HG02588 (cell line): ENCODE data around the gene SLC31A2.
"Not testable (repeated sequence)": the region's sequence is repeated elsewhere in the genome, so short reads cannot be mapped to it uniquely, and the experiment has no call there.

ENCODE experiments used
- ATAC-seq: cut with Tn5 transposase; IDR thresholded peaks from one replicate; pipeline ENCODE4 v1.9.1; 2021; ENCODE audit warnings: mild to moderate bottlenecking, moderate library complexity; ENCODE audit not compliant: unreplicated experiment

The SLC31A2 gene

GRCh38 chr9:113149561-113149960, 1.2 kb upstream of the SLC31A2 start:
- ATAC-seq: not testable (repeated sequence)

- no peak for ATAC-seq
Observed at GRCh38 chr9:113151696-113152630, 1.2 kb downstream of the SLC31A2 start.

DNA sequence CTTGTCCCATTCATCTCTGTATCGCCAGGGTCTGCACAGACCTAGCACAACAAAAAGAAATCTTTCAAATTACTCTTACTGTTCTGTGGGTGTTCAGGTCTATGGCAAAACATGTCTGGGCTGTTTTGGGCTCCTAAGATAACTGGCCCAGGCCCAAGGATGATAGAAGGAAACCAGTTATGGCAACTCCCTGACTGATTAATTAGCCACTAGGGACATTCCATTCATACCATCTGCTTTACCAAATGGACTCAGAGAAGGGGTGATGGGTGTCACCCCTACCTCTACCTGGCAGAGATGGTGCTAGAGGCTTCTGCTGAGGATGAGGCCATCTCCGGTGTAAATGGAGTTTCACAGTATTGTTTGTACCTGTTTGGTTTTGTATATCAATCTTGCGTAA, 1.9 kb downstream of the SLC31A2 start:
- ATAC-seq: no peak

DNA sequence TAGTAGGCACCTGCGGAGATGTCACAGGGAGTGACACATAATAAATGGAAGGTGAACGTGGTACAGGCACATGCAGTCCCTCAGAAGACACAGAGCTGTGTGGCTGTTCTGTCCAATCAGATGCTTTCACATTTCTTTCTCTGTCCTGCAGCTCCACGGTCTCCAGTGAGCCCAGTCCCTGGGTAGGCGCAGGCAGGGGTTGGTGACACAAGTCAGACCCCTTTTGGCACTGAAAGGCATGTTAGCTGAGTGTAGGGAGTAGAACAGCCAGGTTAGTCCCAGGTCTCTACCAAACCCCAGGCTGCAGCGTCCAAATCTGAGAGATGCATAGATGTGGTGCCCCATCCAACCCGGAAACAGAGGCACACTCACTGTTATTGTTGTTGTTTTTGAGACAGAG, 2.8 kb downstream of the SLC31A2 start:
- ATAC-seq: no peak

DNA sequence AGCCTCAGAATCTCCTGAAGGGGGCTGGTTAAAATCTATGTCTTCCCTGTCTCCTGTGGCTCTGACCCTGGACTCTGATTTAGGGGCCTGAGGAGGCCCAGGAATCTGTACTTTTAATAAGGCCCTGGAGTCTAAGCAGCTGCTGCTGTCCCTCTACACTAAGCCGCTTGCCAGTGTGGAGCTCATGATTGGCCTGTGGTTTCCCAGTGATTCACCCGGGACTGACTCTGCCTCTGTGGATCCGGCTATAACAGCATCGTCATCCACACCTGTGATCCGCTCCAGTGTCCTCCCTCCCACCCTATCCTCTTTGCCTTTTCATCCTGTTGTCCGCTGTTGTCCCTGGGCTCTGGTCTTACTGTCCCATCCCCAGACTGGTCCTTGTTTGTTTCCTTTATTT, 3.7 kb downstream of the SLC31A2 start:
- ATAC-seq: no peak

GRCh38 chr9:113154946-113155345, 4.1 kb downstream of the SLC31A2 start:
- no peak for ATAC-seq

DNA sequence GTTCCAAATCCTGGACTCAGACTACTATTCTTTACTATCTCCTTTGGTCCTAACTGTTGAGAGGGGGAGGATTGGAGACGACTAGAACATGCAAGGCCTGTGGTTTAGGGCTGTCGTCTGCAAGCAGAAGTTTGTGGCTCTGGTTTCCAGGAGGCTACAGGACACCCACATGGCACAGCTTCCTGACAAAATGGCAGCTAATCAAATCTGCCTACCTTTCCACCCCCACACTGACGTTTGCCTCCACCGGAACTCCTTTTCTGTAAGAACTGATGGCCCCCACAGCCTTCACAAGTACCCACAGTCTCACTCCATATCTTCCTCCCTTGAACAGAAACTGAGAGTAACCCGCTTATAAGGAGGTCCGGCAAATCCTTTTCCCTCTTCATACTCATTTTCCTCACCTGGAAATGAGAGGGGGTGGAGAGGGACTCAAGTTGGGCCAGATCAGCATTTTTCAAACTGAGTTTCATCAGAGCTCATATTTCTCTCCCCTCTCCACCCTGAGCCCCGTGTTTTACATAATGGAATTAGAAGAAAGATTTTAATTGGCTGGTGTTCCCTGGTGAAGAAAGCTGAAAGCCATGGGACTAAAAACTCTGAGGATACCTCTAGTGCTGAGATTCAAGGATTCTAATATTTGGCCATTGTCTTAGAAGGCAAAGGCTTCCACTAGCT, 5.2 kb downstream of the SLC31A2 start:
- ATAC-seq: no peak

DNA sequence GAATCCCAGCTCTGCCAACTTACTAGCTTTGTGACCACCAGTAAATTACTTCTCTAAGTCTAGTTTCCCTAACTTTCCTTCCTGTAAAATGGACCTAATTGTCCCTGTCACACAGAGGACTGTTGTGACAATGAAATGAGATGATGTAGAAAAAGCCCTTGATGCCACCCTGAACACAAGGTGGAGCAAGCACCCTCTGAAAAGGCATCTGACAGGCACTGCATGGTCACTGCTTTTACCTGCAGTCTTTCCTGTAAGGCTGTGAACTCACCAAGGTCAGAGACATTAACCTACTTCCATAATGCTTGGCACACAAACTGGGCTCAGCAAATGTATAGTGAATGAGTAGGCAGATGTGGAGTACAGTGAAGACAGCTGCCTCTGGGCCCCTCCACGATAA, 6.1 kb downstream of the SLC31A2 start:
- no peak for ATAC-seq

- no peak for ATAC-seq
Observed at GRCh38 chr9:113158446-113158845, 7.6 kb downstream of the SLC31A2 start.

- no peak for ATAC-seq
Observed at GRCh38 chr9:113160571-113160970, 9.8 kb downstream of the SLC31A2 start.

- ATAC-seq: no peak
Observed at GRCh38 chr9:113163001-113163400, 12.2 kb downstream of the SLC31A2 start.

GRCh38 chr9:113164536-113165300, 13.9 kb downstream of the SLC31A2 start:
- ATAC-seq: no peak

DNA sequence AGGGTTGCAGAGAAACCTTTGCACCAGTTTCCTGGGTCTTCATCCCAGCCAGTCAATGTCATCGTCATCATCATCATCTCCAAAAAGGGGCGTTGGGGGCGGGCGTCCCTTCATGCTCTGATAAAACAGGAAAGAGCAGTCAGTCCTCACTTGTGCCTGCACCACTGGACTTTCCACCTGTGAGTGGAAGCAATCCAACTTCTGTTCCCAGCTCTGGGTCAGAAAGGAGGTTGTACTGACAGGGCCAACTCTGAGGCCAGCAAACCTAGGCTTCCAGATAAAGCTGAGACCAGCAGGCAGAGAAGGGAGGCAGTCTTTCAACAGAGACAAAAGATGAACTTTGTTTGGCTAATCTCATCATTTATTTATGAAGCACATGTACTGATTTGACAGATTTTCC, 15.2 kb downstream of the SLC31A2 start:
- ATAC-seq: no peak

GRCh38 chr9:113168809-113169208, 18.0 kb downstream of the SLC31A2 start:
- ATAC-seq: no peak

- no peak for ATAC-seq
Observed at GRCh38 chr9:113173341-113173740, 22.5 kb downstream of the SLC31A2 start.

DNA sequence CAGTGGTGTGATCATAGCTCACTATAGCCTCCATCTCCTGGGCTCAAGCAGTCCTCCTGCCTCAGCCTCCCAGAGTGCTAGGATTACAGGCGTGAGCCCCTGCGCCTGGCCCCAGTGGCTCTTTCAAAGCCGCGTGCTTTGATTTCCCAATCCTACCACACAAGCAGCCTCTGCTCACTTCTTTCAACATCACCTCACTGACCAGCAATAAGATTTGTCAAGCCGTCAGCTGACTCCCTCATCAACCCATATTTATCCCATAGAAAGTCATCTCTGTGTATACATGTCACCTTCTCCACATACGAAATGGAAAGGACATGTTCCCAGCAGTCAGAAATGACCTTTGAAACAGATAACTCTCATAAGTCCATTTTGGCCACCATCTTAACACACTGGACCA, 26.0 kb downstream of the SLC31A2 start:
- no peak for ATAC-seq

- no peak for ATAC-seq
Observed at GRCh38 chr9:113177251-113177650, 26.4 kb downstream of the SLC31A2 start.

GRCh38 chr9:113178087-113178486, 27.3 kb downstream of the SLC31A2 start:
- ATAC-seq: no peak

DNA sequence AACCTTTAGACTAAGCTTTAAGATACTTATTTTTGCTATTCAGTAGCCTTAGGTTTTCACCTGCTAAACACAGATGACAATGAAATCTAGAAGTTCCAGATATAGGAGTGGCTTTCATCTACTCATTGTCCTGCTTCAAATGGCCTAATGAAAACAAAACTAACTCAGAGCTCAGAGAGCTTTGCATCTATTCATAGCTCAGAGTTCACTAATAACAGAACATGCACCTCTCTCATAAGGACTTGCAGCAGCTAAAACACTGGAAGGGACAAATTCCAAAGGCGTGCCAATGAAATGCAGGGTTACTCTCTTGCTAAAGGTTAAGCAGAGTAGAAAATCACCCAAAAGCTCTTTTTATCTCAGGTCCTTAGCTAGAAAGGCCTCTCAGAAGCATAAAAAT, 29.0 kb downstream of the SLC31A2 start:
- ATAC-seq: no peak

DNA sequence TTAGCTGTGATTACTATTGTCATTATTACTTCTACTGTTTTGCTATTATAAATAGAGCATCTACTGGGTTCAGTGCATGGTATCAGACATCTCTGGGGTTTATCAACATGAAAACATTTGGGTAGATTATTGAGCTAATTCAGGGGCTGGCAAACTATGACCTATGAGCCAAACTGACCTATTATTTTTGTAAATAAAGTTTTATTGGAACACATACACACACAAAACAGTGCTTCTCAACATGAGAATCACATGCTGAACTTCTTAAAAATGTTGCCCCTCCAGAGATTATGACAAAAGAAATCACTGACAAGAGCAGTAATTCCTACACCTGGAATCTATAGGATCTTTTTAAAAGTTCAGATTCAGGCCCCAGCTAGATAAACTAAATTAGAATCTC, 30.4 kb downstream of the SLC31A2 start:
- no peak for ATAC-seq

DNA sequence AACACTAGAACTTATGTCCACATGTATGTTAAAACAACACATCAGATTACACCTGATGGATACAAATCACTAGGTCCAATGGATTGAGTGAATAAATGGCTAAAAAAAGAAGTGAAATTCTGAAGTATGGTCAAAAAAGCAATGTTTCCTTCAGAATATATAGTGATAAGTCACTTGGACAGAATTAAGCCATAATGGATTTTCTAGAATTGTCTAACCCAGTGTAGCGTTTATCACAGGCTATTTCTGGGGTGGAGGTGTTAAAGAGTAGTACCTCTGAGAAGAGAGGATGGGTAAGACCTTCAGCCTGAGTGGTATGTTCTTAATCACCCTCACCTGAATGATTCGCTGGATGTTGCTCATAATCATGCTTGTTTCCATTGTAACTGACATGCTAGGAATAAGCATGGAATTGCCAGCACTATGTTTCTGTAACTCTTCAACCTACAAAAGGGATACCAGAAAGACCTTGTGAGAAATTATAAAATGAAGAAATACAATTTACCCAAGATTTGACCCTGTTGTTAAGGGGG, 33.2 kb downstream of the SLC31A2 start:
- ATAC-seq: no peak
